GM12891 (cell line): ENCODE data around the gene SKOR2.

Experiments
- POLR2A ChIP-seq: IDR thresholded peaks from 2 replicates; pipeline ENCODE4 v1.6.1; 2011; ENCODE audit warnings: low read depth, low read length, control low read depth
- SPI1 ChIP-seq: IDR thresholded peaks from 2 replicates; pipeline ENCODE4 v1.6.1; 2011; ENCODE audit warnings: low read depth, low read length, control low read depth
- TAF1 ChIP-seq: IDR thresholded peaks from 2 replicates; pipeline ENCODE4 v1.6.1; 2011; ENCODE audit warnings: low read depth, low read length, control low read depth

GRCh38 chr18:47168913-47169312 is 82.5 kb downstream of the SKOR2 start:
- TF ChIP-seq POLR2A (no peak), SPI1 (no peak), TAF1 (no peak)
